Ovary (tissue), 9 donors: ENCODE measurements around the gene CCDC175. TPM values are rescaled to one million over a fixed set of nuclear protein-coding genes. Genes with fewer than 3 reads are reported as not detected.

Experiments
- DNase-seq, 5 donors: peaks; one replicate each; pipeline ENCODE4 v3.0.0-alpha.2; 2019 to 2020
- H3K27ac ChIP-seq, 2 donors: fragments of 200-600 bp; one replicate each; pipeline versions ENCODE4 v1.5.1 to v1.8.0; 2019 to 2022
- H3K27me3 ChIP-seq: fragments of 200-600 bp; one replicate; pipeline ENCODE4 v1.8.0; 2022
- H3K36me3 ChIP-seq: fragments of 200-600 bp; sonication (generic); one replicate; pipeline ENCODE4 v1.5.1; 2019
- H3K4me1 ChIP-seq: one replicate; pipeline ENCODE4 v1.8.1; 2013; ENCODE audit warnings: mild to moderate bottlenecking, moderate library complexity; ENCODE audit not compliant: insufficient read depth
- H3K4me3 ChIP-seq: fragments of 200-600 bp; sonication (generic); one replicate; pipeline ENCODE4 v1.5.1; 2017
- H3K9me3 ChIP-seq, 2 donors: fragments of 200-600 bp in 1 of 2; sonication (generic) in 1 of 2; one replicate each; pipeline versions ENCODE4 v1.5.1 to v1.8.1; 2013 to 2019; ENCODE audit warnings: mild to moderate bottlenecking in 1 of 2, moderate library complexity in 1 of 2
- EP300 ChIP-seq: sonication (generic); formaldehyde crosslinking; IDR thresholded peaks from one replicate; pipeline ENCODE4 v1.6.1; 2017; ENCODE audit warnings: antibody characterized with exemption
- POLR2A ChIP-seq: fragments of 450-650 bp; IDR thresholded peaks from one replicate; pipeline ENCODE4 v1.6.1; 2017; ENCODE audit warnings: antibody characterized with exemption, mild to moderate bottlenecking, moderate library complexity
- WGBS, 3 donors: extraction: QIAGEN DNeasy Blood & Tissue Kit in 1 of 3; methylation state at CpG; one replicate each; pipeline versions ENCODE4 v1.1.5 to v1.1.7; 2013 to 2017; 5-methylcytosine and 5-hydroxymethylcytosine counted together
- intact Hi-C, 4 donors: fragments of 100-400 bp; cut with DNase I; formaldehyde crosslinking; loops; one replicate each; pipeline versions ENCODE4 v1.11.0 to v1.15.1; 2022 to 2023
- polyA plus RNA-seq, 2 donors: library from polyadenylated mRNA; stranded (reverse); fragments of 200-250 nt in 1 of 2; fragments of 350-450 nt in 1 of 2; fragmentation: Illumina TruSeq in 1 of 2; extraction: RNeasy Lipid Tissue Mini Kit (QIAGEN cat#74804) in 1 of 2; gene quantifications; one replicate each; pipeline ENCODE4 v1.2.3, GENCODE V29; 2013 to 2014
- total RNA-seq, 7 donors: library from RNA; depleted of rRNA in 2 of 7; stranded (reverse); fragments of >200 nt in 2 of 7; fragmentation: NEBNext Ultra II Directional in 3 of 7; extraction: Animal tissue kit (Norgen Biotek cat#: 25700) in 3 of 7; gene quantifications; one replicate each; pipeline versions ENCODE4 v1.1.0 to v1.2.4, GENCODE V29; 2016 to 2023
- TF ChIP-seq, protein P1 (sequence below), 3 donors: fragments of 450-650 bp in 2 of 3; fragments of 200-600 bp in 1 of 3; IDR thresholded peaks; one replicate each; pipeline versions ENCODE4 v1.5.1 to v1.8.0; 2016 to 2022; ENCODE audit warnings: antibody characterized with exemption in 3 of 3, mild to moderate bottlenecking in 1 of 3
- donor health status: DM: no; HTN: no; CAD: no; lungs with moderate emphysema.
- donor health status: DM: no; HTN: no; CAD: no.
- donor health status: Bipolar disorder and iron deficiency.
- donor health status: DM: yes; HTN: yes; CAD: no.
- donor health status: DM: no; HTN: no; CAD: no.
- donor health status: DM: yes; HTN: yes; CAD: no.

Gene CCDC175
- total and polyA plus RNA-seq, 9 donors: 0.34 TPM; not detected in 8

DNA sequence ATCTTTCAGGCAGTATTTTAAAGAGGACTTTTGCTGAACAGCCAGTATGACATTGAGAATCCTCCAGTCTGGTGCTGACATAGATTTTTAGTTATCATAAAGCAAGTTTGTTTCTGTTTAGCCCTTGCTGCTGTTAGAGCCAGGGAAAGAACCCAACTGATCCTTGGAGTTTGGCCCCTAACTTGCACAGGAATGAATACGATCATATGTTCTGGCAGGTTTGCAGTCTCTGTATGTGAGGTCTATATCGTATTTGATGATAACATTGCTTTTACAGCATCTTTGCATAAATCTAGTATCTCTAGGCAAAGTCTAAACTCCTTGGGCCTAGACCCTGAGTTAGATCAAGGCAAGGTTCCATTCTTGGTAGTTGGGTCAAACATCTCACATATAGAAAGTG lies 4.3 kb upstream of the CCDC175 start:
- Histone ChIP-seq H3K4me3 (no peak overlapping the region), H3K27me3 (no peaks in the 10 kb centered on the region), H3K9me3 (no peaks in the 10 kb centered on the region), H3K27ac (no peak overlapping the region), H3K4me1 (no peaks in the 10 kb centered on the region), H3K36me3 (no peaks in the 10 kb centered on the region)
- TF ChIP-seq, protein P1, sequence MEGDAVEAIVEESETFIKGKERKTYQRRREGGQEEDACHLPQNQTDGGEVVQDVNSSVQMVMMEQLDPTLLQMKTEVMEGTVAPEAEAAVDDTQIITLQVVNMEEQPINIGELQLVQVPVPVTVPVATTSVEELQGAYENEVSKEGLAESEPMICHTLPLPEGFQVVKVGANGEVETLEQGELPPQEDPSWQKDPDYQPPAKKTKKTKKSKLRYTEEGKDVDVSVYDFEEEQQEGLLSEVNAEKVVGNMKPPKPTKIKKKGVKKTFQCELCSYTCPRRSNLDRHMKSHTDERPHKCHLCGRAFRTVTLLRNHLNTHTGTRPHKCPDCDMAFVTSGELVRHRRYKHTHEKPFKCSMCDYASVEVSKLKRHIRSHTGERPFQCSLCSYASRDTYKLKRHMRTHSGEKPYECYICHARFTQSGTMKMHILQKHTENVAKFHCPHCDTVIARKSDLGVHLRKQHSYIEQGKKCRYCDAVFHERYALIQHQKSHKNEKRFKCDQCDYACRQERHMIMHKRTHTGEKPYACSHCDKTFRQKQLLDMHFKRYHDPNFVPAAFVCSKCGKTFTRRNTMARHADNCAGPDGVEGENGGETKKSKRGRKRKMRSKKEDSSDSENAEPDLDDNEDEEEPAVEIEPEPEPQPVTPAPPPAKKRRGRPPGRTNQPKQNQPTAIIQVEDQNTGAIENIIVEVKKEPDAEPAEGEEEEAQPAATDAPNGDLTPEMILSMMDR (IDR thresholded peaks at IDR 0.05): no peak
- TF ChIP-seq EP300: no peak
- TF ChIP-seq POLR2A: no peak
- WGBS, 3 donors: 19 to 34% (median 30%) methylated on average over 2 of the region's 2 CpGs
- intact Hi-C loops: no loop called here
- DNase-seq: no peak

DNA sequence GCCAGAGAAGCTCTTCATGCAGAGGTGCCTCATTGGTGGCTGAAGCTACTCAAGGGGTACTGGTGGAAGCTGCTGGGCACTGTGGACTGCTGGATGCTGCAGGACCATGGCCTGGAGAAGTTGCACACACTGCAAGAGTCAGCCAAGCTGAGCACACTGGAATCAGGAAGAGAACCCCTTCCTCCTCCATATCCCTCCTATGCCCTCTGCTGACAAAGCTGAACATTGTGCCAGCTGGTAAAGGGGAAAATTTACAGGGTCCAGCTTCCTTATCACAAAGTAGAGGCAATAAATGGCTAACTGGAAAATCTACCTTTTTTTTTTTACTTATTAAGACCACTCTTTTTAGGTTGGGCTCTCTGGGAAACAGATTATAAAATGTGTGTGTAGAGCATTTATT lies 6.5 kb downstream of the CCDC175 start:
- intact Hi-C loops: no loop called here

DNA sequence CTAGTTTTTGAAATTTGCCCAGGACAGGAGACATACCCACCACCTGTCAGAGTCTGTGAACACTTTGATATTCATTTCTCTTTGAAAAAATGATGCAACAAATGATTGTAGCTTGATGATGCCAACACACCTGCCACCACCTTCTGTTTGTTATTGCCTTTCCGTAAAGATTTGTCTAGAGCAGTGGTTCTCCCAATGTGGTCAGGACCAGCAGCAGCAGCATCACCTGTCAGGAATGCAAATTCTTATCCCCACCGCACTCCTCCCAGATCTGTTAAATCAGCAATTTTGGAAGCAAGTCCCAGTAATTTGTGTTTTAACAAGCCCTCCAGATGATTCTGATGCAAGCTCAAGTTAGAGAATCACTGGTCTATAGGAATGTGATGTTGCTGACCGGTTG lies 9.9 kb downstream of the CCDC175 start:
- intact Hi-C loops: no loop called here
- H3K27ac ChIP-seq: no peak overlapping the region
- H3K36me3 ChIP-seq: no peaks in the 10 kb centered on the region
- no peak for TF ChIP-seq EP300
- no peak overlapping the region for H3K4me3 ChIP-seq
- no peak for DNase-seq
- no peaks in the 10 kb centered on the region for H3K4me1 ChIP-seq
- 77 to 85% (median 83%) methylated on average over 3 of the region's 3 CpGs for WGBS, 3 donors
- H3K9me3 ChIP-seq: no peaks in the 10 kb centered on the region
- H3K27me3 ChIP-seq: no peaks in the 10 kb centered on the region

More for the DNA sequence above, 6.5 kb downstream of the CCDC175 start:
- DNase-seq: no peak
- Histone ChIP-seq H3K27me3 (no peaks in the 10 kb centered on the region), H3K4me3 (no peak overlapping the region), H3K9me3 (no peaks in the 10 kb centered on the region), H3K36me3 (no peaks in the 10 kb centered on the region), H3K4me1 (no peaks in the 10 kb centered on the region), H3K27ac (no peak overlapping the region)
- TF ChIP-seq EP300: no peak
- no peak for TF ChIP-seq POLR2A
- TF ChIP-seq, protein P1 (IDR thresholded peaks at IDR 0.05): no peak

DNA sequence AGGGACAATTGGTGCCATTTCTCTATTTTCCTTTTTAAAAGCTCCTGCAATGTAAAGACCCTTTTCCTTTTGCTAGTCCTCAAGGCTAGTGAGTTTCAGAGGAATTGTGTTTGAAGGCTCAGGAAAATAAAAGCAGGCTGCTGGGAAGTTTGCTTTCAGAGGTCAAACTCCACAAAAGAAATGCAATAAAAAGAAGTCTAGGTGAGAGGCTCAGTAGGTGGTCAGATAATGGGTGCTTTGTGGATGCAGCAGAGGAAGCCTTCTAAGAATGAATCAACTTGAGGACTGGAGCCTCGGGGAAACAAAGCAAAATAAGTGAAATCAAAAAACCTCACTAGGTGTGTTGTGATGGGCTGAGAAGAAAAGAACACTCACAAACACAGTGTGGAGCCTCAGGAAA lies 10.3 kb downstream of the CCDC175 start:
- TF ChIP-seq EP300 (no peak), POLR2A (no peak)
- TF ChIP-seq, protein P1 (IDR thresholded peaks at IDR 0.05): no peak
- no peaks in the 10 kb centered on the region for H3K9me3 ChIP-seq
- no peak overlapping the region for H3K4me3 ChIP-seq
- H3K4me1 ChIP-seq: no peaks in the 10 kb centered on the region
- H3K27ac ChIP-seq: no peak overlapping the region
- no peaks in the 10 kb centered on the region for H3K36me3 ChIP-seq
- H3K27me3 ChIP-seq: no peaks in the 10 kb centered on the region
- intact Hi-C loops: no loop called here
- WGBS, 3 donors: 40 to 65% (median 48%) methylated on average over 1 of the region's 1 CpG
- no peak for DNase-seq

DNA sequence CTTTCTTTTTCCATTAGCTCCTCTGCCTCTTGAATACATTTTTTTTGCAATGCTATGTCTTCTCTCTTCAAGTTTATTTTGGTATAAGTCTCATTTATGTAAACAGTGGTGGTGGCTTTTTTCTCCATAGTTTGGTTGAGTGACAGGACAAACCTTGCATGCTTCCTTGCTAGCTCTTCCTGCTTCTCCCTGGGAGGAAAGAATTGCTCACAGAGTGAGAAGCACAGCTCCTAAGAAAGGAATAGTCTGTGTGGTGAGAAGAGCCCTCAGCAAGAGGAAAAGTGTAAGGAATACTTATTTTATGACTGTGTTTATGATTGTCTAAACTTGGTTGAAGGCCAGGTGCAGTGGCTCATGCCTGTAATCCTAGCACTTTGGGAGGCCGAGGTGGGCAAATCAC lies 11.5 kb downstream of the CCDC175 start:
- DNase-seq: no peak
- Histone ChIP-seq H3K27ac (no peak overlapping the region), H3K36me3 (no peaks in the 10 kb centered on the region), H3K9me3 (no peaks in the 10 kb centered on the region), H3K4me3 (no peak overlapping the region), H3K27me3 (no peaks in the 10 kb centered on the region), H3K4me1 (no peaks in the 10 kb centered on the region)
- intact Hi-C loops: no loop called here
- WGBS, 3 donors: 44 to 60% (median 55%) methylated on average over 1 of the region's 1 CpG
- TF ChIP-seq POLR2A: no peak
- TF ChIP-seq, protein P1 (IDR thresholded peaks at IDR 0.05): no peak
- no peak for TF ChIP-seq EP300
